Measurements from ENCODE around the gene AGMO.

Gene AGMO

GRCh38 chr7:15485431-15485830, 76.4 kb downstream of the AGMO start:
- peak overlapping the region; percentile 42 for H2AFZ ChIP-seq (ENCODE audit: low read depth, low read length)
- H3K36me3 ChIP-seq (ENCODE audit: control insufficient read depth in 1 of 2, insufficient read depth in 2 of 2, low read depth in 1 of 2, low read length in 2 of 2): no peaks in the 10 kb centered on the region
- H4K91ac ChIP-seq (ENCODE audit: low read length): no peak overlapping the region
- H3K4ac ChIP-seq (ENCODE audit: low read depth in 1 of 2, low read length in 2 of 2): no peak overlapping the region
- no peak overlapping the region for H3K4me3 ChIP-seq (ENCODE audit: insufficient read depth in 1 of 2, low read depth in 1 of 2, low read length in 2 of 2)
- no peak for DNase-seq
- H3K4me2 ChIP-seq (ENCODE audit: low read length, poor library complexity, severe bottlenecking): peak overlapping the region; percentile 9
- WGBS: 46% methylated on average over 4 of the region's 5 CpGs
- H3K9ac ChIP-seq (ENCODE audit: low read length): no peak overlapping the region
- H3K4me1 ChIP-seq (ENCODE audit: control insufficient read depth, insufficient read depth, low read depth, low read length): no peaks in the 10 kb centered on the region
- H3K18ac ChIP-seq (ENCODE audit: low read depth in 1 of 2, low read length in 2 of 2): no peak overlapping the region
- H3K27ac ChIP-seq (ENCODE audit: low read length, poor library complexity, severe bottlenecking): no peak overlapping the region
- H2BK5ac ChIP-seq (ENCODE audit: low read depth, low read length, poor library complexity, severe bottlenecking): no peak overlapping the region
- no peak overlapping the region for H2BK120ac ChIP-seq (ENCODE audit: low read depth, low read length)
- H3K27me3 ChIP-seq (ENCODE audit: control insufficient read depth in 1 of 2, insufficient read depth in 1 of 2, low read length in 2 of 2): no peaks in the 10 kb centered on the region
- no peaks in the 10 kb centered on the region for H3K79me1 ChIP-seq (replicated peaks; ENCODE audit: low read length, poor library complexity, severe bottlenecking)
- no peak overlapping the region for H3K23ac ChIP-seq (ENCODE audit: low read length in 2 of 2)
- no peak overlapping the region for H3K14ac ChIP-seq (ENCODE audit: low read length in 2 of 2)
- H2BK12ac ChIP-seq (ENCODE audit: low read length in 2 of 2): no peak overlapping the region
- no peak overlapping the region for H4K8ac ChIP-seq (ENCODE audit: low read length)
- no peak overlapping the region for H2AK5ac ChIP-seq (ENCODE audit: low read length, severe bottlenecking)
- H2BK15ac ChIP-seq (ENCODE audit: low read depth, poor library complexity, severe bottlenecking): no peak overlapping the region
- H3K9me3 ChIP-seq (ENCODE audit: control insufficient read depth, low read length): no peaks in the 10 kb centered on the region

- Histone ChIP-seq H3K4me2 (ENCODE audit: low read length, poor library complexity, severe bottlenecking) (no peak overlapping the region), H2BK120ac (ENCODE audit: low read depth, low read length) (no peak overlapping the region), H4K91ac (ENCODE audit: low read length) (no peak overlapping the region), H3K9me3 (ENCODE audit: control insufficient read depth, low read length) (no peaks in the 10 kb centered on the region), H3K4me3 (ENCODE audit: insufficient read depth in 1 of 2, low read depth in 1 of 2, low read length in 2 of 2) (no peak overlapping the region), H3K9ac (ENCODE audit: low read length) (no peak overlapping the region), H2AK5ac (ENCODE audit: low read length, severe bottlenecking) (no peak overlapping the region), H4K8ac (ENCODE audit: low read length) (no peak overlapping the region), H3K18ac (ENCODE audit: low read depth in 1 of 2, low read length in 2 of 2) (no peak overlapping the region), H2BK5ac (ENCODE audit: low read depth, low read length, poor library complexity, severe bottlenecking) (no peak overlapping the region), H3K4me1 (ENCODE audit: control insufficient read depth, insufficient read depth, low read depth, low read length) (no peaks in the 10 kb centered on the region), H3K14ac (ENCODE audit: low read length in 2 of 2) (no peak overlapping the region), H2BK15ac (ENCODE audit: low read depth, poor library complexity, severe bottlenecking) (no peak overlapping the region), H3K27me3 (ENCODE audit: control insufficient read depth in 1 of 2, insufficient read depth in 1 of 2, low read length in 2 of 2) (no peaks in the 10 kb centered on the region), H3K36me3 (ENCODE audit: control insufficient read depth in 1 of 2, insufficient read depth in 2 of 2, low read depth in 1 of 2, low read length in 2 of 2) (no peaks in the 10 kb centered on the region), H2BK12ac (ENCODE audit: low read length in 2 of 2) (no peak overlapping the region), H3K23ac (ENCODE audit: low read length in 2 of 2) (no peak overlapping the region), H2AFZ (ENCODE audit: low read depth, low read length) (no peak overlapping the region), H3K4ac (ENCODE audit: low read depth in 1 of 2, low read length in 2 of 2) (no peak overlapping the region), H3K27ac (ENCODE audit: low read length, poor library complexity, severe bottlenecking) (no peak overlapping the region), H3K79me1 (replicated peaks; ENCODE audit: low read length, poor library complexity, severe bottlenecking) (no peaks in the 10 kb centered on the region)
- no peak for DNase-seq
- WGBS: 67% methylated on average over 2 of the region's 2 CpGs
Observed at GRCh38 chr7:15481132-15481531, 80.7 kb downstream of the AGMO start.

GRCh38 chr7:15478401-15478800, 83.4 kb downstream of the AGMO start:
- no peaks in the 10 kb centered on the region for H3K79me1 ChIP-seq (replicated peaks; ENCODE audit: low read length, poor library complexity, severe bottlenecking)
- H3K9ac ChIP-seq (ENCODE audit: low read length): no peak overlapping the region
- 47% methylated on average over 2 of the region's 4 CpGs for WGBS
- no peak overlapping the region for H2BK15ac ChIP-seq (ENCODE audit: low read depth, poor library complexity, severe bottlenecking)
- H3K27me3 ChIP-seq (ENCODE audit: control insufficient read depth in 1 of 2, insufficient read depth in 1 of 2, low read length in 2 of 2): no peaks in the 10 kb centered on the region
- no peaks in the 10 kb centered on the region for H3K36me3 ChIP-seq (ENCODE audit: control insufficient read depth in 1 of 2, insufficient read depth in 2 of 2, low read depth in 1 of 2, low read length in 2 of 2)
- H4K91ac ChIP-seq (ENCODE audit: low read length): no peak overlapping the region
- no peak overlapping the region for H3K4me3 ChIP-seq (ENCODE audit: insufficient read depth in 1 of 2, low read depth in 1 of 2, low read length in 2 of 2)
- no peak overlapping the region for H2BK120ac ChIP-seq (ENCODE audit: low read depth, low read length)
- H3K4me1 ChIP-seq (ENCODE audit: control insufficient read depth, insufficient read depth, low read depth, low read length): no peaks in the 10 kb centered on the region
- H3K4me2 ChIP-seq (ENCODE audit: low read length, poor library complexity, severe bottlenecking): no peak overlapping the region
- no peak overlapping the region for H2BK12ac ChIP-seq (ENCODE audit: low read length in 2 of 2)
- H2AK5ac ChIP-seq (ENCODE audit: low read length, severe bottlenecking): no peak overlapping the region
- no peak overlapping the region for H2BK5ac ChIP-seq (ENCODE audit: low read depth, low read length, poor library complexity, severe bottlenecking)
- H3K4ac ChIP-seq (ENCODE audit: low read depth in 1 of 2, low read length in 2 of 2): no peak overlapping the region
- H3K14ac ChIP-seq (ENCODE audit: low read length in 2 of 2): no peak overlapping the region
- no peak overlapping the region for H2AFZ ChIP-seq (ENCODE audit: low read depth, low read length)
- no peak for DNase-seq
- no peak overlapping the region for H3K18ac ChIP-seq (ENCODE audit: low read depth in 1 of 2, low read length in 2 of 2)
- no peak overlapping the region for H3K23ac ChIP-seq (ENCODE audit: low read length in 2 of 2)
- no peaks in the 10 kb centered on the region for H3K9me3 ChIP-seq (ENCODE audit: control insufficient read depth, low read length)
- no peak overlapping the region for H3K27ac ChIP-seq (ENCODE audit: low read length, poor library complexity, severe bottlenecking)
- no peak overlapping the region for H4K8ac ChIP-seq (ENCODE audit: low read length)

GRCh38 chr7:15476531-15476918, 85.3 kb downstream of the AGMO start:
- no peaks in the 10 kb centered on the region for H3K27me3 ChIP-seq (ENCODE audit: control insufficient read depth in 1 of 2, insufficient read depth in 1 of 2, low read length in 2 of 2)
- no peak overlapping the region for H2BK15ac ChIP-seq (ENCODE audit: low read depth, poor library complexity, severe bottlenecking)
- H3K4me3 ChIP-seq (ENCODE audit: insufficient read depth in 1 of 2, low read depth in 1 of 2, low read length in 2 of 2): peak overlapping the region in 1 of 2 experiments; percentile 46
- no peak overlapping the region for H3K23ac ChIP-seq (ENCODE audit: low read length in 2 of 2)
- DNase-seq: no peak
- no peak overlapping the region for H3K4ac ChIP-seq (ENCODE audit: low read depth in 1 of 2, low read length in 2 of 2)
- H3K9me3 ChIP-seq (ENCODE audit: control insufficient read depth, low read length): no peaks in the 10 kb centered on the region
- no peak overlapping the region for H2AFZ ChIP-seq (ENCODE audit: low read depth, low read length)
- no peak overlapping the region for H3K27ac ChIP-seq (ENCODE audit: low read length, poor library complexity, severe bottlenecking)
- no peak overlapping the region for H3K14ac ChIP-seq (ENCODE audit: low read length in 2 of 2)
- peak overlapping the region; percentile 85 for H3K9ac ChIP-seq (ENCODE audit: low read length)
- H2BK5ac ChIP-seq (ENCODE audit: low read depth, low read length, poor library complexity, severe bottlenecking): no peak overlapping the region
- H2AK5ac ChIP-seq (ENCODE audit: low read length, severe bottlenecking): no peak overlapping the region
- H3K36me3 ChIP-seq (ENCODE audit: control insufficient read depth in 1 of 2, insufficient read depth in 2 of 2, low read depth in 1 of 2, low read length in 2 of 2): no peaks in the 10 kb centered on the region
- H3K4me1 ChIP-seq (ENCODE audit: control insufficient read depth, insufficient read depth, low read depth, low read length): no peaks in the 10 kb centered on the region
- H3K18ac ChIP-seq (ENCODE audit: low read depth in 1 of 2, low read length in 2 of 2): no peak overlapping the region
- H2BK120ac ChIP-seq (ENCODE audit: low read depth, low read length): no peak overlapping the region
- no peak overlapping the region for H4K91ac ChIP-seq (ENCODE audit: low read length)
- H2BK12ac ChIP-seq (ENCODE audit: low read length in 2 of 2): no peak overlapping the region
- no peak overlapping the region for H4K8ac ChIP-seq (ENCODE audit: low read length)
- H3K4me2 ChIP-seq (ENCODE audit: low read length, poor library complexity, severe bottlenecking): no peak overlapping the region
- WGBS: 94% methylated on average over 3 of the region's 3 CpGs
- no peaks in the 10 kb centered on the region for H3K79me1 ChIP-seq (replicated peaks; ENCODE audit: low read length, poor library complexity, severe bottlenecking)

All from mesenchymal stem cell (in vitro differentiated cells and primary cell).